Subcutaneous adipose tissue (tissue), 4 donors: ENCODE measurements around the gene TLX2. TPM values are rescaled to one million over a fixed set of nuclear protein-coding genes. Genes with fewer than 3 reads are reported as not detected.

Experiments
- CTCF ChIP-seq: fragments of 450-650 bp; IDR thresholded peaks from one replicate; pipeline ENCODE4 v1.5.1; 2016; ENCODE audit warnings: low read depth, mild to moderate bottlenecking, control low read depth, antibody characterized with exemption, moderate library complexity
- total RNA-seq, 4 donors: library from RNA; depleted of rRNA; stranded (reverse); fragments of >200 nt; gene quantifications; one replicate each; pipeline ENCODE4 v1.1.0, GENCODE V29; 2016

The TLX2 gene
- total RNA-seq, 4 donors from 2014 or later, result not detected

- TF ChIP-seq CTCF, result no peak
These were observed 30.4 kb downstream of the TLX2 start for GRCh38 chr2:74544634-74545033.

GRCh38 chr2:74546004-74546403 is 31.8 kb downstream of the TLX2 start:
- TF ChIP-seq CTCF, result no peak

GRCh38 chr2:74548285-74548899 is 34.1 kb downstream of the TLX2 start:
- no peak for TF ChIP-seq CTCF

- no peak for TF ChIP-seq CTCF
These were observed 34.9 kb downstream of the TLX2 start for GRCh38 chr2:74548900-74549826.

GRCh38 chr2:74550231-74550630 is 36.0 kb downstream of the TLX2 start:
- TF ChIP-seq CTCF, result no peak

GRCh38 chr2:74551530-74551929 is 37.3 kb downstream of the TLX2 start:
- no peak for TF ChIP-seq CTCF

GRCh38 chr2:74551942-74552913 is 38.0 kb downstream of the TLX2 start:
- no peak for TF ChIP-seq CTCF
